ENCODE measurements around the gene RGS17.
"Not testable (repeated sequence)": the region's sequence is repeated elsewhere in the genome, so short reads cannot be mapped to it uniquely, and the experiment has no call there.

Gene RGS17, protein sequence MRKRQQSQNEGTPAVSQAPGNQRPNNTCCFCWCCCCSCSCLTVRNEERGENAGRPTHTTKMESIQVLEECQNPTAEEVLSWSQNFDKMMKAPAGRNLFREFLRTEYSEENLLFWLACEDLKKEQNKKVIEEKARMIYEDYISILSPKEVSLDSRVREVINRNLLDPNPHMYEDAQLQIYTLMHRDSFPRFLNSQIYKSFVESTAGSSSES

DNA sequence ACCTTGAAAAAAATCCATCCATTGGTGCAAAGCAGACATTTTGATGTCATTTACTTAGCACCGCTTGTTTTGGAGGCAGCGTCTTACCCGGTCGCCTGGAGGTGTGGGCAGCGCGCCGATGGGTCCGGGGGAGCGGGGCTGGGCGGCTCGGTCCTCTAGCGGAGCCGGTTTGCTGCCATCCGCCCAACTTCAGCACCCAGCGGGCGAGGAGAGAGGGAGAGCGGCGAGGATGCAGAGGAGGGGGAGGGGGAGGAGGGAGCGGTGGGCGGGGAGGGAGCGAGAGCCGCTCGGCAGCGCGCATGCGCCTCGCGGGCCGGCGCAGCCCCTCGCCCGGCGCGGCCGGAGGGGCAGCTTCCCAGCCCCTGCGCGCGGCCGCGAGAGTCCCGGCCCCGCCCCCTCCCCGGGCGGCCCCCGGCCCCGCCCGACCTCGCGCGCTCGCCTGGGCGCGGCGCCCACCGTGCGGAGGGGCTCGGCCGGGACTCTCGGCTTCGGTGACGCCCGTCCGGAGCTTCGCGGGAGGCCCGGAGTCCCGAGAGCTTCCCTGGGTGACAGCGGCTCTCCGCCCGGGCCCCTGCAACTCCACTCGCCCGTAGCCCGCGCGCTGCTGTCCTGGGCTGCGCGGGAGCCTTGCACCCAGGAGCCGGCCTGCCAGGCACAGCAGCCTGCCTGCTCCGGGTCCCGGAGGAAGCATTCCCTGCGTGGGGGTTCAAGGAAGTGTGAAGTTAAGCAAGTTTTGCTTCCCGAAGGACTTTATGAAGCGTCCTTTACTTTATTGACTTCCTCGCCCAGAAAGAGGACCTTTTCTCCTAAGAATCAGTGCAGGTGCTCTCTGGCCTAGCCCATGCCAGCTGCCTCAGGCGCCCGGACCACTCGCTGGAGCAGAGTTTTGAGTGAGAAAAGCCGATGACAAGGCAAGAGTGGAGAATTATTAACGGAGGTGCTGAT lies at the start of gene RGS17:
TSS of gene RGS17 (minus strand) at position 246 of the 945 bp plus-strand sequence. CDS start 87,264 bp downstream, outside the sequence.
- no peak for DNase-seq

DNA sequence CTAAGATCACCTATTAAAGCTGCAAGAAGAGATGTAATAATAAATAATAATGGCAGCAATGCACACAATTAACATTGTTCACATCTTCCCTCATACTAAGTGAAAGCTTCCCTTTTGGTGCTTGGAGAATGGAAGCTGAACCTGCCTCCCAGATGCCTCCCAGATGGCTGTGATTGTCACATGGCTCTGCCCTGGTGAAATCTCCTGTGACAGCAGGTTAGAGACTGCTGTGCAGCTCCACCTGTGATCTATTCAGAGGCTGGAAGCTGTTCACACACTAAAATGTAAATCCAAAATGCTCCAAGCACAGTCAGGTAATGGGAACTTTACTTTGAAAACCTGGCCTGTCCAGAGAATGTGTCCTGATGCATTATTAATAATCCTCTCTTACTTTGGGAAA lies 41.7 kb upstream of the RGS17 start:
- DNase-seq: no peak

DNA sequence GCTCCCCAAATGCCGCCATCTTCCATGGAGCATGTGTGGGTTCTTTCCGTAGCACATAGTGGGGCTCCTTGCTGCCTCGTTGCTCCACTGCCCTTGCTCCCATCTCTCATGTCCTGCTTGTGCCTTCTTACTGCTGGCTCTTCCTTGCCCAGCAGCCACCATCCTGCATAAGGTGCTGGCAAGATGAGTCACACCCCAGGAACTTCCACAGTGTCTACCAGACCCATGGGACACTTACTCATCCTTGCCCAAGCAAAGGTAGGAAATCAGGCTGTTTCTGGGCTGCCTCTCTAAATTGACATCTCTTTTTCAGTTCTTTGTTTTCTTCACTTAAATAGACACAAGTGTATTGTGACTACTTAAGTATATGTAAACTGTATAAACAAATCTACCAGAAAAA lies 39.4 kb upstream of the RGS17 start:
- DNase-seq: no peak

DNA sequence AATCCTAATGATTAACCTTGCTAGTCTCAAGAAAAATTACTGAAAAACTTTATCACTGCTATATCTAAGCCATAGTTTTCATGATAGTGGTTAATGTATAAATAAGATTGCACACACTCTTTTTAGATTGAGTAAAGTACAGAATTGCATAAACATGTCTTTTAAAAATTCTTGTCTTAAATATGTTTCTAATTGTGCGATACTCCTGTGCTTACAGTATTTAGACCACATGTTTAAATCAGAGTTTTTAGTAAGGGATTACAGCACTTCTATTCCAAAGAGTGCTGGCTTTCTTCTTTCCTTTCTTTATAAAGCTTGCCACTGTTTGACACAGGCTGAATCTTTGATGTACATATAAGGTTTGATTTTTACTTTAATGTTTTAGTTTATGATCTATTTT lies 36.8 kb upstream of the RGS17 start:
- DNase-seq: no peak

DNA sequence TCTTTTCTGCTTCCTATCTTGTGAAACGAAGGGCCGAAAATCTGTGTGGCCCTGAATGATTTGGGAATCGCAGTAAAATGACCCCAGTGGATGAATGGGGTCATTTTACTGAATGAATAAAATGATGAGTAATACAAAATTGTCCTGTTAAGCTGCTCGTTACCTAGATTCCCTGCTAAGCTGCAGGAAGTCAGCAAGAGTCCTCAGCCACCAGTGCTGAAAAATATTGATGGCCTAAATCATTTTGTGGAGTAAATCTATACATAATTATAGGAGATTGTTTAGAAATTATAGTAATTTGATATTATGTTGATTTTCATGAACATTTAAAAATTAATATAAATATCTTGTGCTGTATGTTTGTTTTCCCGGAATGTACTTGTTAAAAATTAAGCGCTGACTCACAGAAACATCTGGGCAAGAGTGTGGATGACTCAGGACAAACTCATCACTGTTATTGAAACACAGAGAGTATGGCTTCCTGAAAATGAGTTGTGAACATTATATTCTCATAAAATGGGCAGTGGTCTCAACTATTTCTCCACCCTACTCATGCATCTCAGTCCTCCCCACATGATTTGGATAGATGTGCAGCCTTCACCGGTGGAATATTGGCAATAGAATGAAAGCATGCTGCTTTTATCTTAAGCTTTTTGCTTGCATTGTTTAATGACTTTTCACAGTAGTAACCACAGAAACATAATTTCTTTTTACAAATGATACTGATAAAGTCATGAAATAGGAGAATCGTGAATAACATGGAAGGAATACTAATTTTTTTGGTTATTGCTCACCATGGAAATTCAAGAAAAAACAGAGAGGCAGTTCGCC lies 36.2 kb upstream of the RGS17 start:
- no peak for DNase-seq

DNA sequence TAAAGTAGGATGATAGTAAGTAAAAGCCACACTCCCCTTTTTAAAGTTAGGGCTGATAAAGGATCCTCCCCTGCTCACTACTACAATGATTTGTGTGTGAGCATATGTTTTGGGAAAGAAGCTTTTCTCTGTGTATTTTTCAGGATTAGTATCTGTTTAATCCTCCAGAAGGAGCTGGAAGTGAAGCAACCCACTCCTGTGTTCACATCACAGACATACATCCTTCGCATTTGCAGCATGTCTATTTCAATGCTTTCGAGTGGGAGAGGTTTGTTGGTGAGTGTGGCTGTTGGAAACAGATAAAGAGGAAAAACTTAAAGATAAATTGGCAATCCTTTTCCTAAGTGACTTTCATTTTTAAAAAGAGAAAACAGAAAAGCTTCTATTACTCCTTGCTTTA lies 31.6 kb upstream of the RGS17 start:
- DNase-seq: no peak

DNA sequence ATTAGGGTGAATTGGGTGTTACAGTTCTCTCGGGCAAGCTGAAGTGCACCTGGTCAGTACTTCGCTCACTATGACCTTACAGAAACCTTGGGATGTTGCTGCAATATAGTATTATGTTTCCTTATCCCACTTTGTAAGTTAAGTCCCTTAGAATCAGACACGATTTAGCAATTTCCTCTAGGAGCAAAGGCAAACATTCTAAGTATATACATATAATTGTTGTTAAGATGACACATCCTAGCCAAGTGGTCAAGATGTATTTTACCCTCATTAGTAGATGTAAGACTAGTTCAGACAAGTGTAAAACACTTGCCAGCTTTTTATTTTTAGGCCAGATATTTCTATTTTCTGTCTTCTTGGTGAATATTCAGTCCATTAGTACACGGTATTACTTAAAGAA lies 31.1 kb upstream of the RGS17 start:
- no peak for DNase-seq

DNA sequence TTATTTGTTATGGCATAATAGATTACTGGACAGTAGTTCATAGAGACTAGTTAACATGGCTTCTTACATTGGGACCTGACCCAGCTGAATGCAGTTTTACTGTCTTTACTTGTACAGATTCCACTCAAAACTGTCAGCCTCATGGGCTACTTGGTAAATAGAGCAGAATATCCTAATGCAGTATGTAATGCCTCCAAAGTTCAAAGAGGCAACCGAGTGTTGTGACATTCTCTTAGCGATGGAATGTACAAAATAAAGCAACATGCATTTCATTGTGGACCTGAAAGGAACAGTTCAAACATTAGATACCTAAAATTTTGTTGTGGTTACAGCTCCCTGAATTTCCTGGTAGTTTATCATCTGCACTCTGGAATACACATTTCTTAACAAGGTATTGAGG lies 29.1 kb upstream of the RGS17 start:
- DNase-seq: no peak

DNA sequence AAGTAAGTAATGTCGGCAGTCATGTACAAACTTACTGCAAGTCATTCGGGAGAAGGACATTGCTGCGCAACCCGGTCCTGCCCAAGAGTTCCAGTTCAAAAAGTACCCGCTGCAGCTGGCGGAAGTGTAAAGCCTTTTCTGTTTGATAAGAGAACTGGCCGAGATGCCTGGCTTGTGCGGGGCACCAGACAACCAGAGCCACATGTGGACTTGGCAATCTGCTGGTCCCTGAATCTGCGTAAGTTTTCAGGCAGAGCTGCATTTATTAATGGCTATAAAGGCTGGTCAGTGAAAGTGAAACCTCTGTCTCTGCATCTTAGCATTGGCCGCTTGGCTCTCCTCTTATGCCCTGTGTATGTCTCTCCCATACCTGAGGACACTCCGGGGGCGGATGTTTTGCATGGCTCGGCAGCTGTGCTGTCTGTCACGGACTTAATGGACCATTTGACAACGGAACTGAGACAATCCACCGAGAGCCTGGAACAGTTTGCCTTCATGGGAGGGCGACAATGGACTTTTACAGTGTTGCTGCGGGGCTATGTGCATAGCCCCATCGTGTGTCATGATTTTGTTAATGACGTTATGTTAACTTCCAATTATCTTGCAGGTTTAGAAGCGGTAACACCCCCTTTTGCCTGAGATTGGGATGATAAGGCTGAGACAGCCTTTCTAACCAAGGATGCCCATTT lies 19.8 kb upstream of the RGS17 start:
- no peak for DNase-seq

DNA sequence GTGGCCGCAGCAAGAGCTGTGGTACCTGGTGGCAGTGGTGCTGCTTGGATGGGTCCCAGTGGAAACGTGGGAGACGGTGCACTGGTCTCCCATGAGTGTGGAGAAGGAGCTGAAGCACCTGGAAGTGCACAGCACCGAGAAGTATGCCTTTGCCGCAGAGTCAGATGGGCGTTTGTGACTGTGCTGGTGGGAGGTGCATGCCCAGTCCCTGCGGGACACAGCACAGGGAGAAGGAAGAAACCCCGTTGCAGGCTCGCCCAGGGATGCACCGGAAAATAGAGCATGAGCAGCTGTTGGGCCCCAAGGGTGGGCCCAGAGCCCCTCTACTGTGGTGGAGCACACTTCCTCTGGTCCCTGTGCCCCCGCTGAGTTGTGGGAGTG lies 19.3 kb upstream of the RGS17 start:
- DNase-seq: no peak

DNA sequence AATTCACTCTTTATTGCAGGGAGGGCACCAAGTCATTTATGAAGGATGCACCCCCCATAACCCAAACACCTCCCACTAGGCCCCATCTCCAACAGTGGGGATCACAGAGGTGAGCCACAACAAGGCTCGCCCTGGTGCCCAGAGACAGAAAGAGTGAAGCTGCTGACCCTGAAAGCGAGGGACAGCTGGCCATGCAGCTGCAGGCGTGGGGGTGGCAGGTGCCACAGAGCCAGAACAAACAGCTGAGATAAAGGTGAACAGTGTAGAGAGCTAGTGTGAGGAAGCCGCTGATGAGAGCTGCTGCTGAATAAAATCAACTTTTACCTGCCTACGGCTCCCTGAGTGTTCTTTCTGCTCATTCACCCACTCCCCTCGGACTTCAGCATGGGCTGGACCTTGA lies 18.8 kb upstream of the RGS17 start:
- DNase-seq: no peak

DNA sequence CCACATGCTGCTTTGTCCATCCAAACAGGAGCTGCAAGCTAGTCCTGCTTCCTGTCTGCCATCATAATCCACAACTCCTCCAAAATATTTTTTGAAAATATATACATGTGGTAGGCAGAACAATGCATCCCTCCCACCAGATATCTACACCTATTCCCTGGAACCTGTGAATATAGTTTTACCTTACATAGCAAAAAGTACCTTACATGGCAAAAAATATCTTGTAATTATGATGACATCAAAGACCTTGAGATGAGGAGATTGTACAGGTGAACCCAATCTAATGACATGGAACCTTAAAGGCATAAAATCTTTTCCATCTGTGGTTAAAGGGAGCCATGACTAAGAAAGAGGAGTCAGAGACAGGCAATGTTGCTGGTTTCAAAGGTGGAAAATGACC lies 15.3 kb upstream of the RGS17 start:
- no peak for DNase-seq

DNA sequence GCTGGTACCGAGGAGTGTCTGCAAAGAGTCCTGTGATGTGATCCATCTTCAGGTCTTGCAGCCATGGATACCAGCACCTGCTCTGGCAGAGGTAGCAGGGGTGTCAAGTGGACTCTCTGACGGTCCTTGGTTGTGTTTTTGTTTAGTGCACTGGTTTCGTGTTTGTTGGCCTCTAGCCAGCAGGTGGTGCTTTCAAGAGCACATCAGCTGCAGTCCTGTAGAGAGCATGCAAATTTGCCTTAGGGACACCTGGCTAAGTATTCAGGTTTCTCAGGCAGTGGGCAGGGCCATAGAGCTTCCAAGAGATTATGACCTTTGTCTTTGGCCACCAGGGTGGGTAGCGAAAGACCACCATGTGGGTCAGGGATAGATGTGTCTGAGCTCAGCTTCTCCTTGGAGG lies 14.5 kb upstream of the RGS17 start:
- no peak for DNase-seq

DNA sequence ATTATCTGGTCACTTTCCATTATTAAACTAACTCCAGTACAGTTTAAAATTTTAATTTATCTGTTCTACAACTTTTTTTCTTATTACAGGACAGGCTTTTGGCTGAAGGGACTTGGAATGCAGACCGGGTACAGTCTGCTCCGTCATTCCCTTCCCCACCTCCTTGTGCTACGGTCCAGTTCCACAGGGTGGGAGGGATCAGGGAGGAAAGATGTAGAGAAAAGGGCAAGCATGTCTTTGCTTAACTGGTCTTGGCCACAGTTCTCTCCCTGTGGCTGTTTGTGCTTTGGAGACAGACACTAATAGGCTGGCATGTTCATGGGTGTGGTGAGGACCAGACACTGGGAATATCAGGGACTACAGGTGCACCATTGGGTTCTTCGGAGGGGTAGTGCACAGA lies 12.1 kb upstream of the RGS17 start:
- DNase-seq: no peak

DNA sequence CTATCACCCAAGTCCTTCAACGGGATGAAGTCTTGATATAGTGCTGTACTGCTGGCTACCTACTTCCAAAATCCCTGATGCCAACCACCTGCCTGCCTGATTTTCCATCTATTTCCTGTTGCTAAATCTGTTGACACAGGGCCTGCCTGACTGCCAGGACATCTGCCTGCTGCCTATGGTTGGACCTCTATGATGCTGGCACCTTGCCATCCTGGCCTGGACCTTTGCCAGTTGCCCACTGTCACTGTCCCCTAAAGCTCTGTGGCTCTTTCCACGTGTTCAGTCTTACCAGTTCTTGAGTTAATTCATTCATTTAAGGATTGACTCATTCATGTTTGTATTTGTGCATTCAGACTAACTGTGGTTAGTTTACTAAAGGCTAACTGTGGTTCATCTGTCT lies 9.2 kb upstream of the RGS17 start:
- no peak for DNase-seq

DNA sequence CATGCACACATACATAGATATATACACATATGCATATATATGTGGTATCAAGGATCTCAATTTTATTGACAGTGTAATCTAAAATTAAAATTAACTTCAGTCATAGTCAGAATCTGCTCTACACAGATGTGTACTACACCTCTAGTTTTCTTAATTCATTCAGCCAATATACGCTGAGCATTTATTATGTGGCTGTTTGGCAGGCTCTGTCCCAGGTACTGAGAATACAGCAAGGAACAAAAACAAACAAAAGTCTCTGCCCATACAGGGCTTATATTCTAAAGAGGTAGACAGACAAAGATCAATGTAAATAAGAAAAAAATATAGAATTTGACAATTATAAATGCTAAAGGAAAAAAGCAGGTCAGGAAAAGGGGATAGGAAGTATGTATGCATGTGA lies 7.8 kb upstream of the RGS17 start:
- DNase-seq: no peak

DNA sequence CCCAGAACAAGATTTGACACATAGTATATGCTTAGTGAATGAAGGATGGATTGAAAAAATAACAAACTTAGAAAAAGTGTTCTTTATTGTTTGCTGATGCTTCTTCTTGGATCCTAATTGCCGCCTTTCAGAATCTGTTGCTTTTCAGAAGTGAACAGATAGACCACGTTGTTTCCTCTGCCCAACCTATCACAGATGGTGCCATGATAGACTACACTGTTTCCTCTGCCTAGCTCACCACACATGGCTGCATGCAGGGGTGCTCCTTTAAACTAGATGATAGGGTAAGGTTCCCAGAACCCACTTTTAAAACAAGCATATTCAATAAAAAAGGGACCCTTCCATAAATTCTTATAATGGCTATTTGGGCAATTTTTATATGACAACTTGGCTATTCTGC lies 4.6 kb upstream of the RGS17 start:
- DNase-seq: no peak

DNA sequence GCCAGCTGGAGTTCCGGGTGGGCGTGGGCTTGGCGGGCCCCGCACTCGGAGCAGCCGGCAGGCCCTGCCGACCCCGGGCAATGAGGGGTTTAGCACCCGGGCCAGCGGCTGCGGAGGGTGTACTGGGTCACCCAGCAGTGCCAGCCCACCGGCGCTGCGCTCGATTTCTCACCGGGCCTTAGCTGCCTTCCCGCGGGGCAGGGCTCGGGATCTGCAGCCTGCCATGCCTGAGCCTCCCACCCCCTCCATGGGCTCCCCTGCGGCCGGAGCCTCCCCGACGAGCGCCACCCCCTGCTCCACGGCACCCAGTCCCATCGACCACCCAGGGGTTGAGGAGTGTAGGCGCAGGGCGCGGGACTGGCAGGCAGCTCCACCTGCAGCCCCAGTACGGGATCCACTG lies 2.6 kb upstream of the RGS17 start:
- not testable (repeated sequence) for DNase-seq

DNA sequence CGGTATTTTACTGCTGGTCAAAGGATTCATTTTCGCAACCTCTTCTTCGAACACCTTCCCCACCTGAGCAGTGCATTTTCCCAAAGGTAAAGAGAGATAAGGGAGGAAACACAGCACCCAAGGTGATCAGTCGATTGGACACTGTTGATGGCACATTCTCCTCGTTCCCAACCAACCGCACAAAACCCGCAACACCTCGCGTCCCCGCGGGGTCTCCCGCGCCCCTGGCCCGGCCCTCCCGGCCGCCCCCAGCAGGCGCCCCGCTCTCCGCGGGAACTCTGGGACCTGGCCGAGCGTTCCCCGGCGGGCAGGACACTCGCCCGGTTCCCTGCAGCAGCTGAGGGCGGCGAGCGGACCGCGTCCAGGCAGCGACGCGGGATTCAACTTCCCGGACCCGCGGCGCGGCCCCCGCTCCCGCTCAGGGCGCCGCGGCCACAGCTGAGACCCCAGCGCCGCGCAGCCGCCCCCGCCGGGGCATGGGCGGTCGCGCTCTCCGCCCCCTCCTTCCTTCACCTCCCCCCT lies 506 bp downstream of the RGS17 start:
- no peak for DNase-seq

DNA sequence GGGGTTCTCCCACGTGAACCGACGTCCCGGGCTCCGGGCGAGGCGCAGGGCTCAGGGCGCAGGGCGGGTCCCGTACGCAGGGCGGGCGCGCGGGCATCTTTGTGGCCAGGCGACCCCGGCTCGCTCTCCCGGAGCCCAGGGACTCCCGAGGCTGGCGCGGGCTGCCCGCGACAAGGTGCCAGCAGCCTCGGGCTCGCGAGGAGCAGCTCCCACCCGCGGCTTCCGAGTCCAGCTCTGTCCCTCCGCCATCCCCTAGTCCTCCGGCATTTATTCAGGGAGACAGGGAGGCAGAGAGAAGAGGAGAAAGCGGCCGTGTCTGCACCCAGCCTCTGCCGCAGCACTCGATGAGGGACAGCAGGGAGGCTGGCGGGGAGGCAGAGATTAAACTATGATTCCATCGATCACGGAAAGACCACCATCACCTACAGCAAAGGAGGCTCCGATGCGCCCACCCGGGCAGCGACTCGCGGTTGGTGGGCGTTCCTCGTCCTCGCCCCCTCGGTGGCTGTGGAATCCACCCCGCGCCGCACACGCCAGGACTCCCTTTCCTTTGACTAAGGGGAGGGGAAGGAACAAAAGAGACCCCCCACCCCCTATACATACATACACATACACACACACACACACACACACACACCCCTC lies 1.1 kb downstream of the RGS17 start:
- DNase-seq: no peak

DNA sequence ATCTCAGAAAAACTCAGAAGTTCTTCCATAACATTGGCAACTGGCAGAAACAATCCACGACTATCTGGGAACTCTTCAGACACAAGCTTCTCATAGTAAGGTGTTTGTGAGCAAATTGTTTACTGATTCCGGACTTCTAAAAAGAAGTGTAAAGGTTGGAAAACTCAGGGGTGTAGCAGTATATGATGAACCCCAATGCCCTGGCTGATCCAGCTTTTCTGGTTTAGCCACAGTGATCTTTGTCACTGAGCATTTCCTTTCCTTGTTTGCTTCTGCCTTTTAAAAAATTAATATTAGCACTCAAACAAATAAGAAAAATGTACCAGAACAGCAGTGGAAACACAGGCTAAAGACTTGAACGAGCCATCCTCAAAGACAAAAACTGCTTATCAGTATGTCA lies 4.9 kb downstream of the RGS17 start:
- no peak for DNase-seq

DNA sequence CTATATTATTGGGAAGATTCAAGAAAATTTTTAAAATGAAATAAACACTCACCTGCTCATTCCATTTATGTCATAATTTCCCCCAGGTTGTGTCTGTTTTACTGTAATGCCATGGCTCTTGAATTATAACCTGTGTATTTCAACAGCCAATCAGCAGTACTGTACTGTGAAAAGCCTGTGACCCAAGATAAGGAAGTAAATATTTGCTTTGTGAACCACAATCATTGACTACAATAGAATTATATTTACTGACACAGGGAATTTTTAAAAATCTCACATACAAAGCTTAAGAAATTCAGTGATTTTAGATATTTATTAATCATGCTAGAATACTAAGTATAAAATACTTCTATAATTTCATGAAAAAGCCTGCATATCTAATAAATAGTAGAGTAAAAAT lies 6.0 kb downstream of the RGS17 start:
- no peak for DNase-seq

All from activated naive CD4-positive, alpha-beta T cell treated with anti-CD3 and anti-CD28 coated beads, Interleukin-2, amount 50 U/mL, for 16 hours (primary cell).